HG03060 (cell line): ENCODE data around the gene GP1BB.

Experiments used
- ATAC-seq: cut with Tn5 transposase; IDR thresholded peaks from one replicate; pipeline ENCODE4 v1.9.1; 2021; ENCODE audit warnings: low read depth, moderate number of reproducible peaks; ENCODE audit not compliant: unreplicated experiment

The GP1BB gene

GRCh38 chr22:19754701-19755144 is 31.4 kb downstream of the GP1BB start:
- ATAC-seq: no peak

GRCh38 chr22:19755145-19755710 is 31.9 kb downstream of the GP1BB start:
- ATAC-seq: no peak

GRCh38 chr22:19755722-19756287 is 32.5 kb downstream of the GP1BB start:
- no peak for ATAC-seq

- ATAC-seq: no peak
These were observed 33.2 kb downstream of the GP1BB start for GRCh38 chr22:19756288-19757128.

- no peak for ATAC-seq
These were observed 34.0 kb downstream of the GP1BB start for GRCh38 chr22:19757140-19757984.

- ATAC-seq: no peak
These were observed 34.9 kb downstream of the GP1BB start for GRCh38 chr22:19757985-19758895.

- ATAC-seq: no peak
These were observed 35.6 kb downstream of the GP1BB start for GRCh38 chr22:19758896-19759426.

- no peak for ATAC-seq
These were observed 36.2 kb downstream of the GP1BB start for GRCh38 chr22:19759427-19760057.

- no peak for ATAC-seq
These were observed 37.0 kb downstream of the GP1BB start, which contains the start of gene TBX1 for GRCh38 chr22:19760058-19760950. TSS of gene TBX1 (plus strand) at chr22:19760778. CDS start at chr22:19760844, 66 bp downstream.

- no peak for ATAC-seq
These were observed 37.8 kb downstream of the GP1BB start for GRCh38 chr22:19760951-19761724.

GRCh38 chr22:19761725-19762567 is 38.6 kb downstream of the GP1BB start:
- no peak for ATAC-seq

- no peak for ATAC-seq
These were observed 39.5 kb downstream of the GP1BB start for GRCh38 chr22:19762568-19763457.

GRCh38 chr22:19763458-19764298 is 40.3 kb downstream of the GP1BB start:
- no peak for ATAC-seq

GRCh38 chr22:19764299-19764593 is 40.9 kb downstream of the GP1BB start:
- no peak for ATAC-seq
